Esophagus muscularis mucosa (tissue), 3 donors: ENCODE measurements around the gene XPNPEP1.

Experiments used
- CTCF ChIP-seq, 3 experiments: fragments of 200-600 bp in 2 of 3; fragments of 450-650 bp in 1 of 3; sonication (generic) in 2 of 3; IDR thresholded peaks; one replicate each; pipeline ENCODE4 v1.5.1; 2017 to 2019; ENCODE audit warnings: antibody characterized with exemption in 3 of 3, mild to moderate bottlenecking in 2 of 3, moderate library complexity in 1 of 3
- EP300 ChIP-seq: sonication (generic); formaldehyde crosslinking; IDR thresholded peaks from one replicate; pipeline ENCODE4 v1.6.1; 2017; ENCODE audit warnings: antibody characterized with exemption

- TF ChIP-seq CTCF (IDR thresholded peaks at IDR 0.05) (no peak), EP300 (no peak)
Observed at GRCh38 chr10:109823196-109823595, 100.1 kb downstream of the XPNPEP1 start.
